ENCODE data around the gene VEGFB. TPM values are rescaled to one million over a fixed set of nuclear protein-coding genes. Genes with fewer than 3 reads are reported as not detected.
A peak's percentile ranks its signal among the peaks of the same experiment; 100 is the strongest.

Gene VEGFB
- total RNA-seq, 1 donor from 2014 or later, result 205 TPM

DNA sequence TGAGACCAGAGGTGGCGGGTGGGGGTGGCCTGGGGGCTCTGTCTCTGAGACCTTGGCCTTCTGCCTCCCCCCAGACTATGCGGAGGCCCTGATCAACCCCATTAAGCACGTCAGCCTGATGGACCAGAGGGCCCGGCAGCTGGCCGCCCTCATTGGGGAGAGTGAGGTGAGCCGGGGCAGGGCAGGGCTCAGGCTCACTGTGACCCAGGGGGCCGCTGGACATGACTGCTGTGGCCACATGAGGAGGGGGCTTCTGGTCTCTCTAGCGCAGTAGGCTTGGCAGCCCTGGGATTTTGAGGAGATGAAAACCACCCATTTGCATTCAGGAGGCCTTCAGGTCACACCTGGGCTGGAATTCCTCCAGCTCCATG, 29.5 kb downstream of the VEGFB start:
- DNase-seq (ENCODE audit: extremely low spot score, unreplicated experiment), result no peak
- no peak overlapping the region for H3K27ac Mint-ChIP-seq (ENCODE audit: unreplicated experiment)
- no peaks in the 10 kb centered on the region for H3K27me3 Mint-ChIP-seq (ENCODE audit: unreplicated experiment)
- TF ChIP-seq, protein P1, sequence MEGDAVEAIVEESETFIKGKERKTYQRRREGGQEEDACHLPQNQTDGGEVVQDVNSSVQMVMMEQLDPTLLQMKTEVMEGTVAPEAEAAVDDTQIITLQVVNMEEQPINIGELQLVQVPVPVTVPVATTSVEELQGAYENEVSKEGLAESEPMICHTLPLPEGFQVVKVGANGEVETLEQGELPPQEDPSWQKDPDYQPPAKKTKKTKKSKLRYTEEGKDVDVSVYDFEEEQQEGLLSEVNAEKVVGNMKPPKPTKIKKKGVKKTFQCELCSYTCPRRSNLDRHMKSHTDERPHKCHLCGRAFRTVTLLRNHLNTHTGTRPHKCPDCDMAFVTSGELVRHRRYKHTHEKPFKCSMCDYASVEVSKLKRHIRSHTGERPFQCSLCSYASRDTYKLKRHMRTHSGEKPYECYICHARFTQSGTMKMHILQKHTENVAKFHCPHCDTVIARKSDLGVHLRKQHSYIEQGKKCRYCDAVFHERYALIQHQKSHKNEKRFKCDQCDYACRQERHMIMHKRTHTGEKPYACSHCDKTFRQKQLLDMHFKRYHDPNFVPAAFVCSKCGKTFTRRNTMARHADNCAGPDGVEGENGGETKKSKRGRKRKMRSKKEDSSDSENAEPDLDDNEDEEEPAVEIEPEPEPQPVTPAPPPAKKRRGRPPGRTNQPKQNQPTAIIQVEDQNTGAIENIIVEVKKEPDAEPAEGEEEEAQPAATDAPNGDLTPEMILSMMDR (IDR thresholded peaks at IDR 0.05), result no peak
- H3K9me3 Mint-ChIP-seq (ENCODE audit: unreplicated experiment), result no peaks in the 10 kb centered on the region
- peaks cover 16% of the 10 kb centered on the region for H3K36me3 Mint-ChIP-seq (ENCODE audit: unreplicated experiment)
- H3K4me1 Mint-ChIP-seq (ENCODE audit: unreplicated experiment), result peaks cover 16% of the 10 kb centered on the region
- no peak overlapping the region for H3K4me3 Mint-ChIP-seq (ENCODE audit: unreplicated experiment)

DNA sequence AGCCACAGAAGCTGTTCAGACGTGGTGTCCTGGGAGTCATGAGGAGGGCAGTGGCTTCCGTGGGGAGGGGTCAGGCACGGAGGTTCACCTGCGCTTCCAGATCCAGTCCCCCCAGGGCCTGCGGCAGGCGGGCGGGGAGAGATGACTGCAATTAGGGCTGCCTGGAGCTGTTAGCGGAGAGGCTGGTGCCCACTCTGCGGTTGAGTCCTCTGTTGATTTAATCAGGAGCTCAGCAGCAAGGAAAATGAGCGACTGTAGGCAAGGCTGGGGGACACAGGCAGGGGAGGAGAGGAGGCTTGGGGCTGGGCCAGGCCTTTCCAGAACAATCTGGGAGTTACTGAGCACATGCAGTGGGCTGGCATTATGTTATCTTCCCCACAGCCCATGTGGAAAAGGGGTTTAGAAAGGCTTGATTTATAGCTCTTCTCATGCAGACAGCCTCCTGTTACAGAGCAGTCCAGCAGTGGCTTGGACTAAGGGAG, 30.0 kb downstream of the VEGFB start:
- Mint-ChIP-seq H3K27me3 (ENCODE audit: unreplicated experiment) (no peaks in the 10 kb centered on the region), H3K9me3 (ENCODE audit: unreplicated experiment) (no peaks in the 10 kb centered on the region), H3K4me1 (ENCODE audit: unreplicated experiment) (peaks cover 19% of the 10 kb centered on the region), H3K4me3 (ENCODE audit: unreplicated experiment) (no peak overlapping the region), H3K36me3 (ENCODE audit: unreplicated experiment) (peaks cover 14% of the 10 kb centered on the region), H3K27ac (ENCODE audit: unreplicated experiment) (no peak overlapping the region)
- TF ChIP-seq, protein P1 (IDR thresholded peaks at IDR 0.05), result no peak
- DNase-seq (ENCODE audit: extremely low spot score, unreplicated experiment), result no peak

DNA sequence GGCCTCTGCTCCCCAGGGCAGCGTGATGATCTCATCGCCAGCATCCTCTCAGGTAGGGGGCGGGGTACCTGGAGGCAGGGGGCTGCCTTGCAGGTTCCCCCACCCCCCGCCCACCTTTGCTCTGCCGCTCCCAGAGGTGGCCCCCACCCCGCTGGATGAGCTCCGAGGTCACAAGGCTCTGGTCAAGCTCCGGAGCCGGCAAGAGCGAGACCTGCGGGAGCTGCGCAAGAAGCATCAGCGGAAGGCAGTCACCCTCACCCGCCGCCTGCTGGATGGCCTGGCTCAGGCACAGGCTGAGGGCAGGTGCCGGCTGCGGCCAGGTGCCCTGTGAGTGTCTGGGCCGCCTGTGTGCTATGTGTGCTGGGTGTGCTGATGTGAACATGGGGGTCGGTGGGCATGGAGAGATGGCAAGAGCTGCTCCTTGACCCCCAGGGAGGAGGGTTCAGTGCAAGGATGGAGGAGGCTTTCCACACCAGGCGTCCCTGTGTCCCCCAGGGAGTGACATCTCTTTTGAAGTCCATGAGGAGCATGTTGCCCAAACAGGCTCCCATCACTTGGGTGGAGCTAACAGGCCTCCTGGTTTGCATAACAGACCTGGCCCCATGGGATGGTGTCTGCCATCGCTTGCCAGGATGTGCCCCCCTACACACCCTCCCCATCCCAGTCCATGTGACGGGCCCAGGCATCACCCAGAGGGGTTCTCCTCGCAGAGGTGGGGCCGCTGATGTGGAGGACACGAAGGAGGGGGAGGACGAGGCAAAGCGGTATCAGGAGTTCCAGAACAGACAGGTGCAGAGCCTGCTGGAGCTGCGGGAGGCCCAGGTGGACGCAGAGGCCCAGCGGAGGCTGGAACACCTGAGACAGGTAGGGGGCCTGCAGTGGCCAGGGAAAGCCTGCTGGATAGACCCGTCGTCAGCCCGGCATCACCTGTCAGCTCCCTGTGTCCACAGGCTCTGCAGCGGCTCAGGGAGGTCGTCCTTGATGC, 31.1 kb downstream of the VEGFB start:
- Mint-ChIP-seq H3K27me3 (ENCODE audit: unreplicated experiment) (no peaks in the 10 kb centered on the region), H3K4me1 (ENCODE audit: unreplicated experiment) (peaks cover 19% of the 10 kb centered on the region), H3K27ac (ENCODE audit: unreplicated experiment) (no peak overlapping the region), H3K4me3 (ENCODE audit: unreplicated experiment) (no peak overlapping the region), H3K36me3 (ENCODE audit: unreplicated experiment) (peaks cover 6% of the 10 kb centered on the region), H3K9me3 (ENCODE audit: unreplicated experiment) (no peaks in the 10 kb centered on the region)
- DNase-seq (ENCODE audit: extremely low spot score, unreplicated experiment), result no peak
- TF ChIP-seq, protein P1 (IDR thresholded peaks at IDR 0.05), result no peak

DNA sequence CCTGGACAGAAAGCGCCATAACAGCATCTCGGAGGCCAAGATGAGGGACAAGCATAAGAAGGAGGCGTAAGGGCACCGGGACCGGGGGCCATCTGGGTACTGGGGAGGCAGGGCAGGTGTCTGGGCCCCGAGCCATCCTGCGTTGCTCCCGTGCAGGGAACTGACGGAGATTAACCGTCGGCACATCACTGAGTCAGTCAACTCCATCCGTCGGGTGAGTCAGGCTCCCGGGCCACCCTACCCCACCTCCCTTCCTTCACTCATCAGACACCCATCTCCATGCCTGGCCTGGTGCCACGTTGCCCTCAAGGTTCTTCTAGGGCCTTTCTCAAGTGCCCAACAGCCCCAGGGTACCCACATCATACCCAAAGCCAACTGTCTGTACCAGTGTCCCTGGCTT, 32.0 kb downstream of the VEGFB start:
- TF ChIP-seq, protein P1 (IDR thresholded peaks at IDR 0.05), result no peak
- no peak overlapping the region for H3K27ac Mint-ChIP-seq (ENCODE audit: unreplicated experiment)

DNA sequence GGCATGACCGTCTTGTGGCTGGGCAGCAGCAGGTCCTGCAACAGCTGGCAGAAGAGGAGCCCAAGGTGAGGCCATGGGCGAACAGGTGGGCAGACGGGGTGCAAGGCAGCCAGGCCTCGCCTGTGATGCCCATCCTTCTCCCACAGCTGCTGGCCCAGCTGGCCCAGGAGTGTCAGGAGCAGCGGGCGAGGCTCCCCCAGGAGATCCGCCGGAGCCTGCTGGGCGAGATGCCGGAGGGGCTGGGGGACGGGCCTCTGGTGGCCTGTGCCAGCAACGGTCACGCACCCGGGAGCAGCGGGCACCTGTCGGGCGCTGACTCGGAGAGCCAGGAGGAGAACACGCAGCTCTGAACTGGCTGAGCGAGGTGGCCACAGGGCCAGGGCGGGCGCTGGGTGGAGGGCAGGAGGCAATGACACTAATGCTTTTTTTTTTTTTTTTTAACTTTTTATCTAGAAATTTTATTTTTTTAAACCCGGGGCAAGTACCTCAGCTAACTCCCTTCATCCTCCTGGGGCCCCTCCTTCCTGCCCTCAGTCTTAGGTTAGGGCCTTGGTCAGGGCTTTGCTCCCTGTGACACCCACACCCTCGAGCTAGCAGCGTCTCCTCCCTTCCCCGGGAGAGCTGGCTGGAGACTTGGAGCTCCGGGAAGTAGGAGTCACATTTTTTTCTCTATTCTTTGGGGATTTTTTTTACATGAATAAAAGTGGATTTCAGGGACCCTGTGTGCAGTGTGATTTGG, 33.0 kb downstream of the VEGFB start:
- H3K9me3 Mint-ChIP-seq (ENCODE audit: unreplicated experiment), result no peaks in the 10 kb centered on the region
- H3K27me3 Mint-ChIP-seq (ENCODE audit: unreplicated experiment), result no peaks in the 10 kb centered on the region
- H3K4me3 Mint-ChIP-seq (ENCODE audit: unreplicated experiment), result no peak overlapping the region
- peaks cover 4% of the 10 kb centered on the region for H3K36me3 Mint-ChIP-seq (ENCODE audit: unreplicated experiment)
- DNase-seq (ENCODE audit: extremely low spot score, unreplicated experiment), result no peak
- peaks cover 26% of the 10 kb centered on the region for H3K4me1 Mint-ChIP-seq (ENCODE audit: unreplicated experiment)
- peak overlapping the region; percentile 99 for H3K27ac Mint-ChIP-seq (ENCODE audit: unreplicated experiment)
- TF ChIP-seq, protein P1 (IDR thresholded peaks at IDR 0.05), result no peak

More for the DNA sequence above, 32.0 kb downstream of the VEGFB start:
- H3K36me3 Mint-ChIP-seq (ENCODE audit: unreplicated experiment), result peaks cover 6% of the 10 kb centered on the region
- DNase-seq (ENCODE audit: extremely low spot score, unreplicated experiment), result no peak
- no peaks in the 10 kb centered on the region for H3K9me3 Mint-ChIP-seq (ENCODE audit: unreplicated experiment)
- H3K27me3 Mint-ChIP-seq (ENCODE audit: unreplicated experiment), result no peaks in the 10 kb centered on the region
- H3K4me3 Mint-ChIP-seq (ENCODE audit: unreplicated experiment), result no peak overlapping the region
- peaks cover 19% of the 10 kb centered on the region for H3K4me1 Mint-ChIP-seq (ENCODE audit: unreplicated experiment)
